Measurements from ENCODE around the gene P3H2.

DNA sequence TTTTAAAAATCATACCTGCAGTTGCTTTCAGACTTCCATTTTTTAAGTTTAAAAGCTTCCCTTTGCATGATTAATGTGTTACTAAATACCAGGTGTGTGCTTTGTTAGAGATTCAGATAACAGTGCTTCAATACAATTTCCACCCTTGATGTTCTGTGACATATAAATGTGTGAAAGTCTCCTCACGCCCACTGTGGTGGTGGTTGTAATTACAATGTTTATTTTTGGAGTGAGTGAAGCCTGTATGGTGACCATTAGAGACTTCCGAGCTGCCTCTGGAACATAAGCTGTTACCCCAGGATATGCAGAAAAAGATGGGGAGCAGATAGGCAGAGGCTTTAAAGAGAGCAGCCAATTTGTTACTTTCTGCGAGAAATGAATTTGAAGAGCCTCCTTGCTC lies 57.2 kb downstream of the P3H2 start:
- TF ChIP-seq CTCF (IDR thresholded peaks at IDR 0.05) (no peak), POLR2A (IDR thresholded peaks at IDR 0.05) (no peak)
